GM18867 (cell line): ENCODE data around the gene CLDN9.
A peak's percentile ranks its signal among the peaks of the same experiment; 100 is the strongest.

Experiments
- ATAC-seq: cut with Tn5 transposase; IDR thresholded peaks from one replicate; pipeline ENCODE4 v1.9.1; 2021; ENCODE audit warnings: mild to moderate bottlenecking, moderate library complexity; ENCODE audit not compliant: unreplicated experiment

CLDN9 gene

GRCh38 chr16:2992383-2993081 is 20.2 kb upstream of the CLDN9 start:
- ATAC-seq: no peak

DNA sequence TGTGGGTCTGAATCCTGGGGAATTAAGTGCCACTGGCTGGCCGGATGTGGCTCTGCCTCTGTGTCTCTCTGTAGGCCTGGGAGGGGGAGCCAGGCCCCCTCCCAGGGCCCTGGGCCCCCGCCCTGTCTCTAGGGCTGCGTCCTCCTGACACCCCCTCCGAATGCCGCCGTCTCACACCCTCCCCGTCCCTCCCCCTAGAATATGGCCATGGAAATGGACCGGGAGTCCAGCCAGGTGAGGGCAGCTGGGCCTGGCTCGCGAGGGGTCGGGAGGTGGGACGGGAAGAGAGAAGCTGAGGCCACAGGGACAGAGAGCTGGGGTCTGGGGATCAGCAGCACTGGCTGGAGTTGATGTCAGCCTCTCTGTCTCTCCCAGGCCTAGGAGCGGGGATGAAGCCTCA is 16.4 kb upstream of the CLDN9 start:
- ATAC-seq: no peak

DNA sequence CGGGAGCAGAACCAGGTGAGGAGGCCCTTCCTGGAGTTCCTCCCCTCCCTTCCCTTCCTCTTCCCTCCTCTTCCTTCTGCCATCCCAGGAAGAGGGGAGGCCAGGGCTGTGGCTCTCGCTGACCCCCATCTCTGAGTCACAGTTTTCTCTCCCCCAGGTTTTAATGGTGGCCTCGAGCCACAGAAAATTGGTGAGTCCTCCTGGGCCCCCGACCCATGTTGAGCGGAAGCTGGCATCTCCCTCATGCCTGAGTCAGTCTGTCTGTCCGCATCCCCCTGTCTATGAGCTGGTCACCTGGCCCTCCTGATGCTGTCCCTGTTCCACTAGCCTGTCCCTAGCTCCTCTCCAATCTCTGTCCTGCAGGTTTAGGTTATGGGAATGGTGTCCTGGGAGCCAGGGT is 12.8 kb upstream of the CLDN9 start:
- no peak for ATAC-seq

- ATAC-seq: no peak
Observed at GRCh38 chr16:3000540-3000939, 12.2 kb upstream of the CLDN9 start.

GRCh38 chr16:3001316-3001715 is 11.4 kb upstream of the CLDN9 start:
- ATAC-seq: no peak

GRCh38 chr16:3003582-3004270 is 9.0 kb upstream of the CLDN9 start:
- ATAC-seq: peak; percentile 94

DNA sequence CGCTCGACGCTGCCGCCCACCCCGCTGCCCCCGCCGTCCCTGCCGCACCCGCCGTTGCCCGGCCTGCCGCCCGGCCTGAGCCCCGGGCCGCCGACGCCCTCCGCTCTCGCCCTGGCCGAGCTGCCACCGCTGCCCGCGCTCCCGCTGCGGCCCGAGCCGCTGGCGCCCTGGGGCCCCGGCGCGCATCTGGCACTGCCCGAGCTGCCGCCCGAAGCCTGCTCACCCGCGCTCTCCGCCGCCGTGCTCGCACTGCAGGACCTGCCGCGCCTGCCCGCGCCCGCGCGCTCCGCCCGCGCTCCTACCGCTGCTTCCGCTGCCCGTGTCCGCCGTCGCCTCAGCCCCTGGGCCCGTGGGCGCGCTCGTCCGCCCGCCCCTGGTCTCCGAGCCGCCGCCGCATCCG is 8.4 kb upstream of the CLDN9 start:
- peak; percentile 11 for ATAC-seq

DNA sequence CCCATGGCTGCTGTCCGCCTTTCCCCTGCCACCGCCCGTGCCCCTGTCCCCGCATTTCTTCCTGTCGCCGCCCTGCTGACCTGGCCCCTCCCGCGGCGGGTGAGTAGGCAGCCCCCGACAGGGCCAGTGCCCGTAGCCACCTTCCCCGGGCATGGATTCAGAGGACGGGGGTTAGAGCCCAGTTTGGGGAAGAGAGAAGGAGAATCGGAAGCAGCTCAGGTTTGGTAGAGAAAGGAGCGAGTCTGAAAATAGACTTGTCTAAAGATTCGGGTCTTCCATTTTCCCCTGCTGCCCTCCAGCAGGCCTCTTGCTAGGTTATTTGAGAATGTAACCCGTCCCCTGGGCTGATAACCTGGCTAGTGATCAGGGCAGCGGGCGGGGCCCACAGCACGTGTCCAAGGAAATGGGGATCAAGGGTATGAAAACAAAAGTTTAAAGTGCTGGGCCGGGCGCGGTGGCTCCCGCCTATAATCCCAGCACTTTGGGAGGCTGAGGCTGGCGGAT is 7.9 kb upstream of the CLDN9 start:
- ATAC-seq: no peak

- no peak for ATAC-seq
Observed at GRCh38 chr16:3007059-3007956, 5.4 kb upstream of the CLDN9 start.

- no peak for ATAC-seq
Observed at GRCh38 chr16:3007957-3008689, 4.6 kb upstream of the CLDN9 start.

DNA sequence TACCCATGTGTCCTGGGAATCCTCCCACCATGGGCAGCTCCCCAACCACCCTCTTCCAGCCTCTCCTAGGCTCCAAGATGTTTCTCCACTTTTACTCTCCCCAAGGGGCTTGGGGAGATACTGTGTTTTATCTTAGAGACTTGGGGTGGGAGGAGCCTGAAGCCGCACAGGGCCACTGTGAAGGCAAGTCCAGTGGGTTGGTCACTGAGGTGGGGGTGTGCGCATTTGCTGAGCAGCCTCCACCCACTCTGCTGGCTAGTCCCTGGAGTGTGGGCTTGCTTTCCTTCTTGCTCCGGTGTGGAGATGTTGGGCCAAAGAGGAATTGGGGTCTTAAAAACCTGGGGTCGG is 4.1 kb upstream of the CLDN9 start:
- no peak for ATAC-seq

DNA sequence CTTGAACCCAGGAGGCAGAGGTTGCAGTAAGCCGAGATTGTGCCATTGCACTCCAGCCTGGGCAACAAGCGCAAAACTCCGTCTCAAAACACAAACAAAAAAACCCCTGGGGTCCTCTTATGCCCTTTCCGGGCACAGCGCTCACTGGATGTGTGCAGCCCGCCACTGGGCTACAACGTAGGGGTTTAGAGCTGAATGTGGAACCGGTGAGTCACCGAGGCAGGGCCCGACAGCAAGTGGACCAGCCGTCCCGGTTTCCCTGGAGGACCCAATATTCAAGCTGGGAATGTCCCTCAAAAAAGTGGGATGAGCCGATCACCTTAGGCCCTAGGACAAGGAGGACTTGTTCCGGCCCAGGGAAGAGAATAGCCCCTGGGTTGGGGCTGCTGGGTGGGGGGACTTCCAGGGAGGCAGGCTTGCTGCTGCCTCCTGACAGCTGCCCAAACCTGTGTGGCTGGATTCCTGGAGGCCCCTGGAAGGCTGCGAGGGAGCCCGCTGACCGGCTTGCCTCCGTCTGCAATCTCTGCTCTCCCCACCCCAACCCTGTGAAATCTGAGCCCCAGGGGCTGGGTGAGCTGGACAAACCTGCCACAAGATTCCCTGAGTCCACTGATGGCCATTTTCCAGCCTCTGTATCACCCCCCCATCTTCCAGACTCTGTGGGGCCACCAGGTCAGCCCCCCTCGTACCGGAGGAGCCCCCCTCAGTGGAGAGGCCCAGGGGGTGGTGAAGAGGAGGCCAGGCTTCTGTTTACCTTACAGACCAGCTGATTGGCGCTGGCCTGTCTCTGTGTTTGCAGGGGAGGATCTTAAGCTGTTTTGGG is 2.9 kb upstream of the CLDN9 start:
- ATAC-seq: no peak

DNA sequence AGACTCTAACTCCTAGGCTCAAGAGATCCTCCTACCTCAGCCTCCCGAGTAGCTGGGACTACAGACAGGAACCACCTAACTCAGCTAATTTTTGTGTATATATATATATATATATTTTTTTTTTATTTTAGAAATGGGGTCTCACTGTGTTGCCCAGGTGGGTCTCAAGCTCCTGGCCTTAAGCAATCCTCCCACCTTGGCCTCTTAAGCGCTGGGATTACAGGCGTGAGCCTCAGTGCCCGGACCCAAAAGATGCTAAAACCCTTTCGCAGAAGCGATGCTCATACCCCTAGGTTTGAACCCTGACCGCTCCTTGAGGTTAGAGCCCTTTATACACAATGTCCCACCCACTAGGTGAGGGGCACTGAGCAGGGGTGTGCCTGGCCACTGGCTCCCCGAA is 2.2 kb upstream of the CLDN9 start:
- ATAC-seq: no peak

DNA sequence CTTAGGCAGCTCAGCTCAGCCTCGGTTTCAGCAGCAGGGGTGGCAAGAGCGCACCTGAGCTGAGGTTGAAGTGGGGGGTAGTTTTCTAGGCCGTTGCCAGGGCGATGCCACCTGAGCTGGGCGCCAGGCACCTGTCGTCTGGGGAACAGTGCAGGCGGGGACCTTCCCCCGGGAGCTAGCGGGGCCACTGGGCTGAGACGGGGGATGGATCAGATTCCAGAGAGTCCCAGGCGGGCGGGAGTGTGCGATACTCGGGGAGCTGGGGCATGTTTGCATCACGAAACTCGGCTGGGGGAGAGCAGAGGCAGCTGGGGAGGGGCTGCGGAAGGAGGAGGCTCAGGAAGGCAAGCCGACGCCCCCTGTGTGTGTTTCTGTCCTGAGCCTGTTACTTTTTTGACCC is 477 bp upstream of the CLDN9 start:
- no peak for ATAC-seq

DNA sequence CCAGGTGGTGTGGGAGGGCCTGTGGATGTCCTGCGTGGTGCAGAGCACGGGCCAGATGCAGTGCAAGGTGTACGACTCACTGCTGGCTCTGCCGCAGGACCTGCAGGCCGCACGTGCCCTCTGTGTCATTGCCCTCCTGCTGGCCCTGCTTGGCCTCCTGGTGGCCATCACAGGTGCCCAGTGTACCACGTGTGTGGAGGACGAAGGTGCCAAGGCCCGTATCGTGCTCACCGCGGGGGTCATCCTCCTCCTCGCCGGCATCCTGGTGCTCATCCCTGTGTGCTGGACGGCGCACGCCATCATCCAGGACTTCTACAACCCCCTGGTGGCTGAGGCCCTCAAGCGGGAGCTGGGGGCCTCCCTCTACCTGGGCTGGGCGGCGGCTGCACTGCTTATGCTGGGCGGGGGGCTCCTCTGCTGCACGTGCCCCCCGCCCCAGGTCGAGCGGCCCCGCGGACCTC is 798 bp downstream of the CLDN9 start:
- ATAC-seq: no peak

- ATAC-seq: no peak
Observed at GRCh38 chr16:3013998-3014690, 1.4 kb downstream of the CLDN9 start.

DNA sequence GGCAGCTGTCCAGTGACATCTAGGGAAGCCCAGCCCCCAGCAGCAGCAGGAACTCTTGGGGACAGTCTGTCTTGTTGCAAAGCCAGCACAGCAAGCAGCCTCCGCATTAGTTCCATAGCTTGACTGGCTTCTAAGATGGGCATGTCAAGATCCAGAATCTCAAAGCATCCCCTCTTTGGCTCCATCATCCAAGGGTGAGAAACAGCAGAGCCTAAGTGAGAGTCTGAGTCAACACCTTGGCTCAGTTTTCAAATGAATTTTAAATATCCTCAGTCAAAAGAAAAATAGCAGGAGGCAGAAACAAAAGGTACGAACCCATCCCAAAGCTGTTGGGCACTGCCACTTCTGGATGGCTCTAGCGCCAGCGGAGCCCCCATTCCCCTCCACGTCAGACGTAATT is 2.2 kb downstream of the CLDN9 start:
- no peak for ATAC-seq

- no peak for ATAC-seq
Observed at GRCh38 chr16:3015865-3016521, 3.3 kb downstream of the CLDN9 start.

GRCh38 chr16:3017344-3017743 is 4.6 kb downstream of the CLDN9 start:
- ATAC-seq: no peak
